ENCODE data around the gene TUBGCP3. TPM values are rescaled to one million over a fixed set of nuclear protein-coding genes. Genes with fewer than 3 reads are reported as not detected.

The TUBGCP3 gene, protein sequence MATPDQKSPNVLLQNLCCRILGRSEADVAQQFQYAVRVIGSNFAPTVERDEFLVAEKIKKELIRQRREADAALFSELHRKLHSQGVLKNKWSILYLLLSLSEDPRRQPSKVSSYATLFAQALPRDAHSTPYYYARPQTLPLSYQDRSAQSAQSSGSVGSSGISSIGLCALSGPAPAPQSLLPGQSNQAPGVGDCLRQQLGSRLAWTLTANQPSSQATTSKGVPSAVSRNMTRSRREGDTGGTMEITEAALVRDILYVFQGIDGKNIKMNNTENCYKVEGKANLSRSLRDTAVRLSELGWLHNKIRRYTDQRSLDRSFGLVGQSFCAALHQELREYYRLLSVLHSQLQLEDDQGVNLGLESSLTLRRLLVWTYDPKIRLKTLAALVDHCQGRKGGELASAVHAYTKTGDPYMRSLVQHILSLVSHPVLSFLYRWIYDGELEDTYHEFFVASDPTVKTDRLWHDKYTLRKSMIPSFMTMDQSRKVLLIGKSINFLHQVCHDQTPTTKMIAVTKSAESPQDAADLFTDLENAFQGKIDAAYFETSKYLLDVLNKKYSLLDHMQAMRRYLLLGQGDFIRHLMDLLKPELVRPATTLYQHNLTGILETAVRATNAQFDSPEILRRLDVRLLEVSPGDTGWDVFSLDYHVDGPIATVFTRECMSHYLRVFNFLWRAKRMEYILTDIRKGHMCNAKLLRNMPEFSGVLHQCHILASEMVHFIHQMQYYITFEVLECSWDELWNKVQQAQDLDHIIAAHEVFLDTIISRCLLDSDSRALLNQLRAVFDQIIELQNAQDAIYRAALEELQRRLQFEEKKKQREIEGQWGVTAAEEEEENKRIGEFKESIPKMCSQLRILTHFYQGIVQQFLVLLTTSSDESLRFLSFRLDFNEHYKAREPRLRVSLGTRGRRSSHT
- 40.5 TPM for total RNA-seq

GRCh38 chr13:112587764-112588489 lies at the start of gene TUBGCP3:
Gene TUBGCP3, minus strand, starts transcription at chr13:112588153. Its CDS starts 173 bp downstream, at chr13:112587980.

Other genes starting within 250 kb of the TUBGCP3 start
- not detected for gene SPACA7, start 211.8 kb downstream of the TUBGCP3 start, total RNA-seq
- gene ATP11A, start 101.9 kb upstream of the TUBGCP3 start, total RNA-seq: 48.2 TPM